UCSD-AML1 (cell line): Measurements from ENCODE around the gene TNFAIP6.
"Not testable (repeated sequence)": the region's sequence is repeated elsewhere in the genome, so short reads cannot be mapped to it uniquely, and the experiment has no call there.

ENCODE experiments used
- DNase-seq: peaks from one replicate; lab custom pipeline; 2025; ENCODE audit not compliant: unreplicated experiment; lab: John Stamatoyannopoulos, UW

Gene TNFAIP6

GRCh38 chr2:151357359-151357758, at the start of gene TNFAIP6:
TNFAIP6 (plus strand) TSS chr2:151357592; CDS start chr2:151357667, 75 bp downstream.
- no peak for DNase-seq

GRCh38 chr2:151310313-151310712, 47.1 kb upstream of the TNFAIP6 start:
- DNase-seq, result not testable (repeated sequence)

GRCh38 chr2:151312440-151312839, 45.0 kb upstream of the TNFAIP6 start:
- not testable (repeated sequence) for DNase-seq

DNA sequence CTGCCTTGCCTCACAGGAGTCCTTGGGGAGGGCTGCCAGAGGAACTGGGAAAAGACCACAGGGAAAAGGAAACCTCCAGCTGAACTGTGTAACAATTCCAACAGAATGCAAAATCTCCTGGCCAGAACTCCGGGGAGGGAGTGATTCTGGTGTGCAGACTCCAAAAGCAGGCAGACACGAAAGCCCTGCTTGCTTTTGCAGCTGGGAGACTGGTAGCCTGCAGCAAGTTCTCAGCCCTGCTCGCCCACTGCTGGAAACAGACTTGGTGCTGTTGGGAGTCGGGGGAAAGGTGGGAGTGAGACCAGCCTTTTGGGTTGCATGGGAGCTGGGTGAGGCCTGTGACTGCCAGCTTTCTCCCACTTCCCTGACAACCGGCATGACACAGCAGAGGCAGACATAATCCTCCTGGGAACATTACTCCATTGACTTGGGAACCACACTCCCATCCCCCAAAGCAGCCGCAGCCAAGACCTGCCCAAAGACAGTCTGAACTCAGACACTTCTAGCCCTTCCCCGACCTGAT, 42.0 kb upstream of the TNFAIP6 start:
- DNase-seq, result no peak

- no peak for DNase-seq
Measured at GRCh38 chr2:151325581-151326095, 31.8 kb upstream of the TNFAIP6 start.

GRCh38 chr2:151326554-151326953, 30.8 kb upstream of the TNFAIP6 start:
- no peak for DNase-seq

- no peak for DNase-seq
Measured at GRCh38 chr2:151329998-151330397, 27.4 kb upstream of the TNFAIP6 start.

DNA sequence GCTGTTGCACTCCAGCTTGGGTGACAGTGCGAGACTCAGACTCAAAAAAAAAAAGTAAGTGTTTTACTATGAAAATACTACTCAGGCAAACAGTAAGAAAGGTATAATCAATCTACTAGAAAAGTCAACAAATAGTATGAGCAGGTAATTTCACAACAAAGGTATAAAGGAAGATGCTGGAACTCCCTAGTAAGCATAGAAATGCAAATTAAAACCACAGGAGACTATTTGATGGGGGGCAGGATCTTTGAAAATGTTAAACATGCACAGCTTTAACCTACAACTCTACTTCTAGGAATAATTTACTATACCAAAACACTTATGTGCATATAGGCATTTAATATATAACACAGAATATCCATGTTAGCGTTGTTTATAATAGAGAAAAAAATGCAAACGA, 24.3 kb upstream of the TNFAIP6 start:
- DNase-seq, result no peak

GRCh38 chr2:151334082-151334815, 23.1 kb upstream of the TNFAIP6 start:
- DNase-seq, result peak; percentile 34

GRCh38 chr2:151336863-151337371, 20.5 kb upstream of the TNFAIP6 start:
- peak; percentile 20 for DNase-seq

DNA sequence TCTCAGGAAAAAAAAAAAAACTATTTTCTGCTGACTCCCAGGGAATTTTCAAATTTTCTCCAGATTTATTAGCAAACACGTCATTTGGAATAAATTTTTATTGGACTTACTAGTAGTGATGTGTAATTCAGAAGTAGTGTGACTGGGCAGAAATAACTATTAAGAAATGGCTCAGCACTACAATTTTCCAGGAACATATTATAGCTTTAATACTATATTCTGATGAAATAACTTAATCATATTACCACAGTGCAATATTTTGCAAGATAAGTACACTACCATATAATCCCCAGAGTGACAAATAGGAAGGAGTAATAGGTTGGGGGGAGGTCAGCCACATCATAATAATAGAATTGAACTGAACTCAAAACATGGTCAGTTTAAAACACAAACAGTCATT, 19.7 kb upstream of the TNFAIP6 start:
- DNase-seq, result no peak

DNA sequence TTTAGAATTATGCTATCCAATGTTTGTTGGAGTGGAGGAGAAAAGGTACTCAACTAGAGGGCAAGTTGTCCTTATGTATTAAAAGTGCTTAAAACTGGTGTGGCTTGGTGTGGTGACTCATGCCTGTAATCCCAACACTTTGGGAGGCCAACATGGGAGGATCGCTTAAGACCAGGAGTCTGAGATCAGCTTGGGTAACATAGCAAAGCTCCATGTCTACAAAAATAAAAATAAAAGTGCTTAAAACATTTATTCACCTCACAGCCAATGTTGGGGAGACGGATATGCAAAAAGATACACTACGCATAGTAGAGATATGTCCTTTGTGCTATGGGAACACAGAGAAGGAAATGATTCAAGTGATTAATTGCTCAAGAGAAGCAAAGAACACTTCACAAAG, 19.3 kb upstream of the TNFAIP6 start:
- DNase-seq, result no peak

GRCh38 chr2:151343073-151343472, 14.3 kb upstream of the TNFAIP6 start:
- DNase-seq, result no peak

DNA sequence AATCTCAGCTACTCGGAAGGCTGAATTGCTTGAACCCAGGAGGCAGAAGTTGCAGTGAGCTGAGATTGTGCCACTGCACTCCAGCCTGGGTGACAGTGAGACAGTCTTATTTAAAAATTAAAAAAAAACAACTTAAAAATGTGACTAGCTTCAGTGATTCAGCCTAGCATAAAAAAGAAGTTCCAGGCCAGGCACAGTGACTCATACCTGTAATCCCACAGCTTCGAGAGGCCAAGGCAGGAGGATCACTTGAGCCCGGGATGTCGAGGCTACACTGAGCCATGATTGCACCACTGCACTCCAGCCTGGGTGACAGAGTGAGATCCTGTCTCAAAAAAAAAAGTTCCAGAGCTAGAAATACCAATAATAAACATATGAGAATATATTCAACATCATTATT, 13.2 kb upstream of the TNFAIP6 start:
- DNase-seq, result not testable (repeated sequence)

GRCh38 chr2:151344906-151345305, 12.5 kb upstream of the TNFAIP6 start:
- no peak for DNase-seq

- DNase-seq, result no peak
Measured at GRCh38 chr2:151347294-151347693, 10.1 kb upstream of the TNFAIP6 start.

DNA sequence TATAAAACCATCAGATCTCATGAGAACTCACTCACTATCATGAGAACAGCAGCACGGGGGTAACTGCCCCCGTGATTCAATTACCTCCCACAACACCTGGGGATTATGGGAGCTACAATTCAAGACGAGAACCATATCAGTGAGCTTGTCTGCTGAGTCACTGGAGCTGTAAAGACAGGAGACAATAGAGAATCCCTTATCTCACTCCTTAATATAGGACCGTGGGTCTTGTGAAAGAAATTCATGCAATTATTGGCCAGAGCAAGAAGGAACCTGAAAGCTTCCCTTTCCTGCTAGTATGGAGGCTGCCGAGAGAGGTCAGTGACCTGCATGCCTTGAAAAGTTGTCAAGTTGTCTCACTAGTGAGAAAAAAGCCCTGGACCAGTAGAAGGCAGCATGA, 9.5 kb upstream of the TNFAIP6 start:
- no peak for DNase-seq

DNA sequence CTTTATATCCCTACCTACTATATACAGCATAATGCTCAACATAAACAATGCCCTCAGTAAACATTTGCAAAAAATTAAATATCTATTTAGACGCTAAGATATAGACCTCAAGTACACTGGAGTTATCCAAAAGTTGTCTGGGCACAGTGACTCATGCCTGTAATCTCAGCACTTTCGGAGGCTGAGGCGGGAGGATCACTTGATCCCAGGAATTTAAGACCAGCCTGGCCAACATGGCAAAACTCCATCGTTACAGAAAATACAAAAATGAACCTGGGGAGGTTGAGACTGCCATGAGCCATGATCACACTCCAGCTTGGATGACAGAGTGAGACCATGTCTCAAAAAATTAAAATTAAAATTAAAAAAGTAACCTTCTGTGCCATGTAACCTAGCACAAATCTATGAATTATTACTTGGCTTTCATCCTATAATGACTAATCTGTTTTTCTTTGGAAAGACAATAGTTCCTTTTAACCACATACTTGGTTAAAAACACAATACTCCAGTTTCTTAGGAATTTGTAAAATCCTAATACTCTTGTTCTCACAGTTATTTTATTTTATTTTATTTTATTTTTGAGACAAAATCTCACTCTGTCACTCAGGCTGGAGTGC, 6.7 kb upstream of the TNFAIP6 start:
- no peak for DNase-seq

DNA sequence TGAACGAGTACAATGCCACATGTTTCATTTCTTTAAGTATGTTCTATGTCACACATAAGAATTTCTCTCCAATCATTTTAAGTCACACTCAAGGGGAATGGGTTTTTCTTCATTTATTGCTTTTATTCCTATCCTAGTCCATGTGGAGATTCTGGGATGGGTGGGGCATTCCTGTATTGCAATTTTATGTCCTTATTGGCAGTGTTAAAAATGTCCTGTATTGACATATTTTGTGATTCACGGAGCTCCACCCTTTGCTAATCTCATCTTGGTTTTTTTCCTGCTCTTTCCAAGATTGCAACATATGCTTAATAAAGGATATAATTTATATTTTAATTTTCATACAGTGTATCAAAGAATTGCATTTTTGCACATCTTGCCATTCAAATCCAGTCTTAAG, 3.4 kb upstream of the TNFAIP6 start:
- no peak for DNase-seq

DNA sequence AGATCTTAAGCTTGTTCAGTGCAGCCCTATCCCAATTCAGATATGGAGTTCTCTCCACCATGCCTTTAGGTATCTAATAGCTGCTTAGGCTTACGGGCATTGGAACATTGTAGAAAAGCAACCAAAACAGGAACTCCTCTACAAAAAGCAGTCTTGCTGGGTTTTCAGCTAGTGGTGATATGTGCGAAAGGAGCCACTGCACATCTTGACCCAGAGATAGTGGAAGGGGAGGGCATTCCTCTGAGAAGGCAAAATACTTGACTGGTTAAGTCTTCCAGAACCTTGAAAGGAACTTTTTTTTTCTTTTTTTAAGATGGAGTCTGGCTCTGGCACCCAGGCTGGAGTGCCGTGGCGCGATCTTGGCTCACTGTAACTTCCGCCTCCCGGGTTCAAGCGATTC, 2.6 kb upstream of the TNFAIP6 start:
- no peak for DNase-seq

DNA sequence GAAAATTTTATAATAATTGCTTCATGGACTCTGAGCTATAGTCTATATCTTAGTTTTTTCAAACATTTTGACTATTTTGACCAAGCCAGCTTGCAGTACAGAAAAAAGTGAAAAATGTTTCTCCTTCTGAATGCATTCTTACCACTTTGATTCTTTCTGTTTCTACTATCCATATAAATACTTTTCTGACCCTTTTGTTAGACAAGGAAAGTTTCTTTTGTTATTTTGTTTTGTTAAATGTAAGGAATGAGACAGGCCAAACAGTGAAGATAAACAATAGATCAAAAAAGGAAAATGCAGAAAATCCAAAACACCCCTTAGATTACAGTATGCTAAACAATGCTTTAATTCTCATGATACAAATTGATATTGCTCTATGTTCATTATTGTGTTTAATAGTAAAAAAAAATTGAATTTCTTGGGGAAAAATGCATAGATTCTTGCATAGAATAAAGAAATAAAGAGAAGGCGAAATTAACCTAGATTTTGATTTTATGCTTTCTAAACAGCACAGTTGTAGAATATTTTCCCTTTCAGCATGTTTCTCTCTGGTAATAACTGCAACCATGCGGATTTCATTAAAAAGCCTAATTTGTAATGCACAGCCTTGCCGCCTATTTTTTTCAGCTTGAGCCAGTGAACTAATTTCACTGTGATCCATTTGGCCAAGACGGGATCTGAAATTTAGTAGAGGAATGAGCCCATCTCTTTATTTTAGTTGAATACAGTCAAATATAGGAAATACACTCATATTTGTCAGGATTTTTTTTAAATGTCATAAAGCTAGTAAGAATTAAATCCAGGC, 976 bp downstream of the TNFAIP6 start:
- DNase-seq, result no peak
